Thyroid gland (tissue), 4 donors: ENCODE results near the gene SDS.

Experiments
- CTCF ChIP-seq, 6 experiments: fragments of 200-600 bp in 3 of 6; fragments of 450-650 bp in 3 of 6; sonication (generic) in 3 of 6; IDR thresholded peaks; one replicate each; pipeline ENCODE4 v1.5.1; 2016 to 2019; ENCODE audit warnings: antibody characterized with exemption in 6 of 6, mild to moderate bottlenecking in 2 of 6, inconsistent platforms in 1 of 6, moderate library complexity in 1 of 6
- POLR2A ChIP-seq, 2 donors: fragments of 450-650 bp; IDR thresholded peaks; one replicate each; pipeline ENCODE4 v1.6.1; 2017; ENCODE audit warnings: antibody characterized with exemption in 2 of 2, mild to moderate bottlenecking in 2 of 2, moderate library complexity in 1 of 2

- TF ChIP-seq POLR2A (IDR thresholded peaks at IDR 0.05) (no peak), CTCF (IDR thresholded peaks at IDR 0.05) (no peak)
Observed at GRCh38 chr12:113388351-113388750, 15.3 kb downstream of the SDS start.
